GM12874 (cell line): Measurements from ENCODE around the gene SLC34A3.

ENCODE experiments used
- CTCF ChIP-seq: IDR thresholded peaks from 2 replicates; pipeline ENCODE4 v1.5.1; 2011; ENCODE audit warnings: low read depth, mild to moderate bottlenecking, control low read depth, low read length, moderate library complexity; ENCODE audit not compliant: insufficient read depth

The SLC34A3 gene

GRCh38 chr9:137220317-137221094, 10.2 kb upstream of the SLC34A3 start:
- TF ChIP-seq CTCF, result no peak

GRCh38 chr9:137221095-137221505, 9.6 kb upstream of the SLC34A3 start:
- TF ChIP-seq CTCF, result no peak

GRCh38 chr9:137221506-137222111, 9.1 kb upstream of the SLC34A3 start:
- no peak for TF ChIP-seq CTCF

- TF ChIP-seq CTCF, result no peak
Measured at GRCh38 chr9:137222190-137223077, 8.3 kb upstream of the SLC34A3 start, which contains the start of gene RNF208. Gene RNF208, minus strand, starts transcription at chr9:137222240. Its CDS starts 1,028 bp downstream, at chr9:137221212.

GRCh38 chr9:137223078-137223970, 7.4 kb upstream of the SLC34A3 start:
- no peak for TF ChIP-seq CTCF

GRCh38 chr9:137224830-137225694, 5.6 kb upstream of the SLC34A3 start, which contains the start of gene CYSRT1:
Gene CYSRT1, plus strand, starts transcription at chr9:137225174. Its CDS starts 448 bp downstream, at chr9:137225622.
- TF ChIP-seq CTCF, result no peak
